CD8-positive, alpha-beta memory T cell (primary cell): ENCODE data around the gene ADM. TPM values are rescaled to one million over a fixed set of nuclear protein-coding genes. Genes with fewer than 3 reads are reported as not detected.

Source experiments
- CTCF ChIA-PET: fragments of 350-600 bp; sonication (Branson Sonifier 250); formaldehyde crosslinking; loops from one replicate; lab custom pipeline; 2021; ENCODE audit warnings: antibody characterized with exemption; lab: Charles Lee
- POLR2A ChIA-PET: fragments of 350-600 bp; sonication (Branson Sonifier 250); formaldehyde crosslinking; loops from one replicate; lab custom pipeline; 2021; ENCODE audit warnings: antibody characterized with exemption; lab: Charles Lee
- DNase-seq, 5 donors: peaks; one replicate each; pipeline versions ENCODE4 v3.0.0 to v3.0.0-alpha.2; 2020 to 2022; ENCODE audit warnings: mixed read lengths in 1 of 5
- H3K27ac ChIP-seq: one replicate; pipeline ENCODE4 v1.7.0; 2013; ENCODE audit warnings: low read depth, mild to moderate bottlenecking, low read length, moderate library complexity
- H3K27me3 ChIP-seq: 2 replicates; pipeline ENCODE4 v1.7.0; 2013; ENCODE audit warnings: low read length, mild to moderate bottlenecking; ENCODE audit not compliant: insufficient read depth, poor library complexity, severe bottlenecking
- H3K36me3 ChIP-seq: 2 replicates; pipeline ENCODE4 v1.7.0; 2013; ENCODE audit warnings: mild to moderate bottlenecking, low read length, moderate library complexity; ENCODE audit not compliant: insufficient read depth
- H3K4me1 ChIP-seq: 2 replicates; pipeline ENCODE4 v1.7.0; 2013; ENCODE audit warnings: mild to moderate bottlenecking, low read length, moderate library complexity; ENCODE audit not compliant: insufficient read depth
- H3K4me3 ChIP-seq: 2 replicates; pipeline ENCODE4 v1.7.0; 2013; ENCODE audit warnings: mild to moderate bottlenecking, low read length
- H3K9me3 ChIP-seq: 2 replicates; pipeline ENCODE4 v1.7.0; 2013; ENCODE audit warnings: mild to moderate bottlenecking, low read length
- H3K27ac Mint-ChIP-seq, 8 donors: one replicate each; pipeline ENCODE4 v1.8.0; 2020 to 2021; ENCODE audit warnings: mixed read lengths in 8 of 8, mild to moderate bottlenecking in 6 of 8, inconsistent platforms in 3 of 8, moderate library complexity in 3 of 8
- H3K27me3 Mint-ChIP-seq, 2 donors: one replicate each; pipeline ENCODE4 v1.8.0; 2020 to 2021; ENCODE audit warnings: mixed read lengths in 2 of 2, mild to moderate bottlenecking in 1 of 2, moderate library complexity in 1 of 2
- H3K36me3 Mint-ChIP-seq, 3 donors: one replicate each; pipeline ENCODE4 v1.8.0; 2020 to 2021; ENCODE audit warnings: mixed read lengths in 3 of 3, inconsistent platforms in 1 of 3, mild to moderate bottlenecking in 1 of 3
- H3K4me1 Mint-ChIP-seq, 3 donors: one replicate each; pipeline ENCODE4 v1.8.0; 2020 to 2021; ENCODE audit warnings: mixed read lengths in 3 of 3, inconsistent platforms in 1 of 3, mild to moderate bottlenecking in 1 of 3
- H3K4me3 Mint-ChIP-seq, 7 donors: one replicate each; pipeline ENCODE4 v1.8.0; 2020 to 2021; ENCODE audit warnings: mixed read lengths in 7 of 7, mild to moderate bottlenecking in 6 of 7, moderate library complexity in 4 of 7, inconsistent platforms in 2 of 7
- H3K9me3 Mint-ChIP-seq, 5 donors: one replicate each; pipeline ENCODE4 v1.8.0; 2020 to 2022; ENCODE audit warnings: mixed read lengths in 5 of 5, mild to moderate bottlenecking in 3 of 5, moderate library complexity in 2 of 5, inconsistent platforms in 1 of 5
- polyA plus RNA-seq: library from polyadenylated mRNA; unstranded; fragments of 300-500 nt; fragmentation: Illumina TruSeq; gene quantifications from one replicate; pipeline ENCODE4 v1.2.3, GENCODE V29; 2021
- total RNA-seq, 2 experiments: library from RNA; stranded (reverse); gene quantifications; one replicate each; pipeline ENCODE4 v1.2.3, GENCODE V29; 2021

The ADM gene
- total and polyA plus RNA-seq, 3 experiments from 2014 or later, result 0.16 to 0.64 (median 0.24) TPM

DNA sequence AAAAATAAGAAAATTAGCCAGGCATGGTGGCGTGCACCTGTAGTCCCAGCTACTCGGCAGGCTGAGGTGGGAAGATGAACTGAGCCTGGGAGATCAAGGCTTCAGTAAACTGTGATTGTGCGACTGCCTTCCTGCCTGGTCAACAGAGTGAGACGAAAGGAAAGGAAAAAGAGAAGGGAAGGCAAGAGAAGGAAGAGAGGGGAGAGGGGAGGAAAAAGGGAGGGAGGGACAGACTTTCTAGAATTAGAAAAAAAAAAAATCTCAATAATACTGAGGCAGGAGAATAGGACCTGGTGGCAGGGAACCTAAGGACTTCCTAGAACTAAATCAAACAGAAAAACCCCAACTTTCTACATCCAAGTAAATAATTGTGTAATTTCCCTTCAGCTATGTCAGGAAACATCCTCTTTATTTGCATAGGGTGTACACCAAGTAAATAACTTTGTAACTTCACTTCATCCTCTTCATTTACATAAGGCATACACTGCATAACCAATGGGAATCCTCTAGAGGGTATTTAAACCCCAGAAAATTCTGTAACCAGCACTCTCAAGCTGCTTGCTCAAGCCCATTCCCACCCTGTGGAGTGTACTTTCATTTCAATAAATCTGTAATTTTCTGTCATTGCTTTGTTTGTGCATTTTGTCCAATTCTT lies 19.6 kb upstream of the ADM start:
- H3K27ac ChIP-seq, result no peak overlapping the region
- no peaks in the 10 kb centered on the region for H3K36me3 ChIP-seq
- DNase-seq, result no peak
- no peaks in the 10 kb centered on the region for H3K27me3 ChIP-seq
- Mint-ChIP-seq H3K27ac (no peak overlapping the region), H3K36me3 (peaks cover 0 to 3% (median 0%) of the 10 kb centered on the region in 3 donors), H3K4me3 (no peak overlapping the region), H3K4me1 (peaks cover 0 to 14% (median 8%) of the 10 kb centered on the region in 3 donors), H3K27me3 (peaks cover 0 to 5% of the 10 kb centered on the region in 2 donors), H3K9me3 (no peaks in the 10 kb centered on the region)
- CTCF ChIA-PET, result interaction anchor here (3.3 kb wide), 1 partner anchor 22 kb away, joined by 11 read pairs; no protein-coding TSS in a partner anchor
- no peaks in the 10 kb centered on the region for H3K9me3 ChIP-seq
- H3K4me3 ChIP-seq, result no peak overlapping the region
- POLR2A ChIA-PET, result no interaction called here
- no peaks in the 10 kb centered on the region for H3K4me1 ChIP-seq

DNA sequence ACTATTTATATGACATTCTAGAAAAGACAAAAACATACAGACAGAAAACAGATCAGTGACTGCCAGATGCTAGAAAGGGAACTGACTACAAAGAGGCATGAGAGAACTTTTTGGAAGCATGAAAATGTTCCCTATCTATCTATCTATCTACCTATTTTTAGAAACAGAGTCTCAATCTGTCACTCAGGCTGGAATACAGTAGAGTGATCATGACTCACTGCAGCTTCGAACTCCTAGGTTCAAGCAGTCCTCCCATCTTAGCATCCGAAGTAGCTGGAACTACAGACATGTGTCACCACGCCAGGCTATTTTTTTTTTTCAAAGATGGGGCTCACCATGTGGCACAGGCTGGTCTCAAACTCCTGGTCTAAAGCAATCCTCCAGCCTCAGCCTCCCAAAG lies 17.7 kb upstream of the ADM start:
- peaks cover 0 to 10% of the 10 kb centered on the region in 2 donors for H3K27me3 Mint-ChIP-seq

DNA sequence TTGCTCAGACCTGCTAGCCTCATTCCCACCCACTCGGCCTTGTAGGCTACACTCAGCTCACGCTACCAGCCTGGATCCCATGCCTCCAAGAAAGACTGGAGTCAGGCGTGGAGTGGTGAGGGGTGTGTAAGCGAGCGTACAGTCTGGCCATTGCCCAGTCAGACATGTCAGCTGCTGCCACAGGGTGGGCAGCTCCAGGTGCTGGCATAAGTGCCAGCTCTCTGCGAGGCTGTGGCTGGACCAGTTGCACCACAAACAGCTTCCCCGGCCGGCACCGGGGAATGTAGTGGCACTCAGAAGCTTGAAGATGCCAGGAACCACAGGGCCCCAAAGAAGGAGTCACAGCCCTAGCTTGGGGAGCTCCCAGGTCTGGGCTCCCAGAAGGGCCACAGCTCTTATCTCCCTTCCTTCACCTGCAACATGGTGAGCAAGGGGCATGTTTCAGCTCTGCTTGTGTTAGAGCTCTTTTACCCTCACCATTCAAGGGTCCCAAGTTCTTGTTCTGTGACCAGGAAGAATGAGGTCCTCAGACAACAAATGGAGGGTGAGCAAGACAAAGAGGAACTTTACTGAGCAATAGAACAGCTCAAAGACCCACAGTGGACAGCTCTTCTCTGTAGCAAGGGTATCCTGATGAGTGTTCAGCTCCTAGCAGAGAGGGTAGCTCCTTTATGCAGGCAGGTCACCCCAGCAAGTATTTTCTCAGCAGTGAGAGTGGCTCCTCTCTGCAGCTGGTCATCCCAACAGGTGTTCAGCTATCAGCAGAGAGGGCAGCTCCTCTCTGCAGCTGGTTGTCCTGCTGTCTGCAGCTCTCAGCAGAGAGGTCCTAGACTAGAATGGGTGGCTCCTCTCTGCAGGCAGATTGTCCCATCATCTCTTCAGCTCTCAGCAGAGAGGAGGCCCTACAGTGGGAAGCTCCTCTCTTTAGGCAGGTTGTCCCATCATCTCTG lies 16.8 kb upstream of the ADM start:
- Mint-ChIP-seq H3K27me3 (peaks cover 0 to 13% of the 10 kb centered on the region in 2 donors), H3K4me1 (peaks cover 13 to 28% (median 14%) of the 10 kb centered on the region in 3 donors), H3K36me3 (peaks cover 0 to 4% (median 3%) of the 10 kb centered on the region in 3 donors), H3K9me3 (no peaks in the 10 kb centered on the region), H3K4me3 (no peak overlapping the region), H3K27ac (no peak overlapping the region)
- ChIA-PET CTCF (interaction anchor here (0.7 to 1.1 kb wide), 5 partner anchors 9 to 80 kb away, joined by 3 to 5 read pairs (median 3); partner anchors contain the start of gene ADM), POLR2A (no interaction called here)
- no peak for DNase-seq
- no peaks in the 10 kb centered on the region for H3K27me3 ChIP-seq
- H3K36me3 ChIP-seq, result no peaks in the 10 kb centered on the region
- no peak overlapping the region for H3K4me3 ChIP-seq
- no peak overlapping the region for H3K27ac ChIP-seq
- H3K9me3 ChIP-seq, result no peaks in the 10 kb centered on the region
- H3K4me1 ChIP-seq, result peaks cover 3% of the 10 kb centered on the region

More for the DNA sequence above, 17.7 kb upstream of the ADM start:
- no peaks in the 10 kb centered on the region for H3K27me3 ChIP-seq
- no peak overlapping the region for H3K4me3 ChIP-seq
- DNase-seq, result no peak
- Mint-ChIP-seq H3K36me3 (peaks cover 0 to 4% (median 3%) of the 10 kb centered on the region in 3 donors), H3K4me1 (peaks cover 8 to 22% (median 13%) of the 10 kb centered on the region in 3 donors), H3K9me3 (no peaks in the 10 kb centered on the region), H3K4me3 (no peak overlapping the region), H3K27ac (no peak overlapping the region)
- H3K9me3 ChIP-seq, result no peaks in the 10 kb centered on the region
- ChIA-PET POLR2A (no interaction called here), CTCF (interaction anchor here (1.0 kb wide), 1 partner anchor 74 kb away, joined by 3 read pairs; no protein-coding TSS in a partner anchor)
- no peaks in the 10 kb centered on the region for H3K4me1 ChIP-seq
- no peaks in the 10 kb centered on the region for H3K36me3 ChIP-seq
- H3K27ac ChIP-seq, result no peak overlapping the region

DNA sequence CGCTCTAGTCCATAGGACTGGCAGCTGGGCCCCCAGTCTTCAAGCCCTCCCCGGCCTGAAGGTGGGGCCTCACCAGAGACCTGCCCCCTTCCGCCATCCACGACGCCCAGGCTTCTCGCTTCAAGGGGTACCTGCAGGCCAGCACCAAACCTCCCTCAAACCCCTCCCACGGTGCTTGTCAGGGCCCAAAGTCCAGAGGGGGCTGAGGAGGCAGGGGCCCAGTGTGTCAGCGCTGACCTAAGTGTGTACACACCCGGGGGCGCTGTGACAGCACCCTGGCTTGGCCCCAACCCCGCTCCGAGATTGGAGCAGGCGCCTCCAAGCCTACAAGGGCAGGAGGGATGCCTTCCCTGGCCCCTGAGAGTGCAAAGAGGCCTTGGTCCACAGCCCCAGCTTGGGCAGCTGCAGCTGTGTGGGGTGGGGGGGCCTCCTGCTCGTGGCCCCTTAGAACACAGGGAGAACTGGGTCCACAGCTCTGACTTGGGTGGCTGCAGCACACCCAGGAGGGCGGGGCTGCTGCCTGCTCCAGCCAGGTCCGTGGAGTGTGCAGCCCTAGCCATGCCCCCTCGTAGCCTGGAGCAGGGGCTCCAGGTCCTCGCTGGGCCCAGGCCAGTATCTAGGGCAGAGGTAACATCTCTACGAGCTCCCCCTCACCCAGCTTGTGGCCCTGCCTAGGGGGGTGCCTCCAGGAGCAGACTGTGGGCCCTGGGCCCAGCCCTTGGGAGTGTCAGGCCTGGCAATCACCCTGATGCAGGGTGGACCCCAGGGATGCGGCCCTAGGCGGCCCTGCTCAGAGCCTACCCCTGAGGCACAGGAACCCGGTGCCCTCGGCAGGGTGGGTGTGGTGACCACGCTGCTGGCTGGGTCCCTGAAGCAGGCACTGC lies 15.8 kb upstream of the ADM start:
- Histone ChIP-seq H3K4me3 (no peak overlapping the region), H3K27me3 (no peaks in the 10 kb centered on the region), H3K36me3 (no peaks in the 10 kb centered on the region), H3K4me1 (peaks cover 7% of the 10 kb centered on the region), H3K9me3 (no peaks in the 10 kb centered on the region), H3K27ac (no peak overlapping the region)
- DNase-seq, result no peak
- H3K9me3 Mint-ChIP-seq, result no peaks in the 10 kb centered on the region
- no peak overlapping the region for H3K4me3 Mint-ChIP-seq
- peaks cover 13 to 31% (median 17%) of the 10 kb centered on the region in 3 donors for H3K4me1 Mint-ChIP-seq
- ChIA-PET CTCF (interaction anchor here (0.7 to 1.4 kb wide), 4 partner anchors 8 to 81 kb away, joined by 3 to 5 read pairs (median 3); no protein-coding TSS in a partner anchor), POLR2A (no interaction called here)
- H3K27me3 Mint-ChIP-seq, result peaks cover 0 to 14% of the 10 kb centered on the region in 2 donors
- no peak overlapping the region for H3K27ac Mint-ChIP-seq
- peaks cover 0 to 4% (median 3%) of the 10 kb centered on the region in 3 donors for H3K36me3 Mint-ChIP-seq

DNA sequence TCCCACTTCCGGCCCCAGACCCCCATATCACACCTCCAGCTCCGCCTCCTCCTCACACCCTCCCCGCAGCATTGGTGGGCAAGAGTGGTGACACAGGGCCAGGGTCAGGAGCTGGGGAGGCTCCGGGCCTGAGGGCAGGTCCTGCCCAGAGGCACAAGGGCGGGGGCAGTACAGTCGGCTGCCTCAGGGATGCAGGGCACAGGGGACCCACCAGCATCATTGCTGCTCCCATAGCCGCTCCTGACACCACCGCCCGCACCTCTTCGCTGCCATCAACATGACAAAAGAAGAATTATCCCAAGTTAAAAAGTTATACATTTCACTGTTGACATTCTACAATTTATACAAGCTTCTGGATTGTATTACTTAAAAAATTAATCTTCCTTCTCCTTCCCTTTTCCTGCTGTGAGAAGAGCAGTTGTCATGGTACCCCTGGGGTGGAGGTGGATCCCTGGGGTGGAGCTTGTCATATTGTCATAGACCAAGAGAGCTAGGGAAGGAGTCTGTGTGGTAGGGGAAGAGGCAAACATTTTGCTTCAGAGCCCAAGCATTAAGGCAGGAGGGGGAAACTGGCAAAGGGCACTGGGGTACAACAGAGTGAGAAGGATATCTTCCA lies 15.0 kb upstream of the ADM start:
- Mint-ChIP-seq H3K4me3 (peak overlapping the region in 2 of 7 donors; percentile 36 to 75), H3K27ac (no peak overlapping the region), H3K9me3 (no peaks in the 10 kb centered on the region), H3K4me1 (peaks cover 14 to 36% (median 20%) of the 10 kb centered on the region in 3 donors), H3K36me3 (peaks cover 0 to 6% (median 4%) of the 10 kb centered on the region in 3 donors), H3K27me3 (peaks cover under 1 to 16% of the 10 kb centered on the region in 2 donors)
- POLR2A ChIA-PET, result no interaction called here
- H3K27ac ChIP-seq, result no peak overlapping the region
- H3K4me1 ChIP-seq, result peaks cover 15% of the 10 kb centered on the region
- DNase-seq, result no peak
- CTCF ChIA-PET, result interaction anchor here (1.4 kb wide), 1 partner anchor 19 kb away, joined by 3 read pairs; no protein-coding TSS in a partner anchor
- H3K9me3 ChIP-seq, result no peaks in the 10 kb centered on the region
- H3K27me3 ChIP-seq, result no peaks in the 10 kb centered on the region
- H3K4me3 ChIP-seq, result no peak overlapping the region
- no peaks in the 10 kb centered on the region for H3K36me3 ChIP-seq

DNA sequence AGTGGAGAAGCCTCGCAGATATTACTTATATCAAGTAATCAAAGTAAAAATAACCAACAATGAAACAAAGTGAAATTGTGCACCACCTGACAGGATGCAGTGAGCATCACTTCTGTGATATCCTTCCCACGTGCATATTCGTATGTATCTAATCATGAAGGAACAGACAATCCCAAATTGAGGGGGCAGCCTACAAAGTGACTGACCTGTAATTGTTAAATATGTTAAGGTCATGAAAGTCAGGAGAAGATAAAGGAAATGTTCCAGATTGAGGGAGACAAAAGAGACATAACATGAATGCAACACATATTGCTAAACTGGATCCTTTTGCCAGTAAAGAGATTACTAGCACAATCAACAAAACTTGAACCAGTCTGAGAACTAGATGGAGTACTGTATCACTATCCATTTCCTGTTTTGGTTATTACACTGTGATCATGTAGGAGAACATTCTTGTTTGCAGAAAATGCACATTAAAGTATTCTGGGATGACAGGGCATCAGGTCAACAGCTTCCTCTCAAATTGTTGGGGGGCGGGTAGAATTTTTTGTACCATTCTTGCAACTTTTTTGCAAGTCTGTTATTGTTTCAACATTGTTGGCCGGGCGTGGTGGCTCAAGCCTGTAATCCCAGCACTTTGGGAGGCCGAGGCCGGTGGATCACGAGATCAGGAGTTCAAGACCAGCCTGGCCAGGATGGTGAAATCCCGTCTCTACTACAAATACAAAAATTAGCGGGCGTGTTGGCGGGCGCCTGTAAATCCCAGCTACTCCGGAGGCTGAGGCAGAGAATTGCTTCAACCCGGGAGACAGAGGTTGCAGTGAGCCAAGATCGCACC lies 12.9 kb upstream of the ADM start:
- H3K9me3 ChIP-seq, result no peaks in the 10 kb centered on the region
- H3K27ac ChIP-seq, result no peak overlapping the region
- DNase-seq, result no peak
- ChIA-PET CTCF (interaction anchor here (1.2 to 2.0 kb wide), 3 partner anchors 13 to 534 kb away, joined by 3 to 5 read pairs (median 5); partner anchors contain the start of gene ADM), POLR2A (no interaction called here)
- peaks cover 19 to 38% (median 28%) of the 10 kb centered on the region in 3 donors for H3K4me1 Mint-ChIP-seq
- H3K27me3 Mint-ChIP-seq, result peaks cover 13 to 30% of the 10 kb centered on the region in 2 donors
- no peaks in the 10 kb centered on the region for H3K27me3 ChIP-seq
- peak overlapping the region in 2 of 8 donors; percentile 2 to 63 for H3K27ac Mint-ChIP-seq
- H3K4me3 ChIP-seq, result no peak overlapping the region
- H3K36me3 ChIP-seq, result no peaks in the 10 kb centered on the region
- peaks cover 0 to 7% (median 4%) of the 10 kb centered on the region in 3 donors for H3K36me3 Mint-ChIP-seq
- H3K4me3 Mint-ChIP-seq, result peak overlapping the region; percentile 30 to 82 (median 60)
- H3K4me1 ChIP-seq, result peaks cover 19% of the 10 kb centered on the region
- H3K9me3 Mint-ChIP-seq, result no peaks in the 10 kb centered on the region
